Mesenchymal stem cell (in vitro differentiated cells and primary cell): ENCODE results near the gene DDX27.

Experiments
- DNase-seq: peaks from one replicate; pipeline ENCODE4 v3.0.0-alpha.2; 2013
- H2AFZ ChIP-seq: one replicate; pipeline ENCODE4 v1.6.1; 2013; ENCODE audit warnings: low read depth, mild to moderate bottlenecking, control low read depth, inconsistent platforms, low read length, moderate library complexity
- H2AK5ac ChIP-seq: 2 replicates; pipeline ENCODE4 v1.6.1; 2013; ENCODE audit warnings: low read length, moderate library complexity, mild to moderate bottlenecking, inconsistent platforms; ENCODE audit not compliant: severe bottlenecking
- H2BK120ac ChIP-seq: one replicate; pipeline ENCODE4 v1.6.1; 2013; ENCODE audit warnings: low read depth, mild to moderate bottlenecking, inconsistent platforms, low read length, moderate library complexity
- H2BK12ac ChIP-seq, 2 experiments: one replicate each; pipeline ENCODE4 v1.6.1; 2013; ENCODE audit warnings: inconsistent platforms in 2 of 2, low read length in 2 of 2, mild to moderate bottlenecking in 2 of 2, moderate library complexity in 2 of 2, control low read depth in 1 of 2
- H2BK15ac ChIP-seq: one replicate; pipeline ENCODE4 v1.6.1; 2013; ENCODE audit warnings: mild to moderate bottlenecking, low read depth, inconsistent platforms; ENCODE audit not compliant: poor library complexity, severe bottlenecking
- H2BK5ac ChIP-seq: 2 replicates; pipeline ENCODE4 v1.6.1; 2013; ENCODE audit warnings: low read depth, mild to moderate bottlenecking, low read length, control low read depth, inconsistent platforms; ENCODE audit not compliant: poor library complexity, severe bottlenecking
- H3K14ac ChIP-seq, 2 experiments: one replicate each; pipeline ENCODE4 v1.6.1; 2013; ENCODE audit warnings: inconsistent platforms in 2 of 2, low read length in 2 of 2, control low read depth in 1 of 2, mild to moderate bottlenecking in 1 of 2, moderate library complexity in 1 of 2
- H3K18ac ChIP-seq, 2 experiments: one replicate each; pipeline ENCODE4 v1.6.1; 2013; ENCODE audit warnings: inconsistent platforms in 2 of 2, low read length in 2 of 2, control low read depth in 1 of 2, low read depth in 1 of 2, mild to moderate bottlenecking in 1 of 2
- H3K23ac ChIP-seq, 2 experiments: one replicate each; pipeline ENCODE4 v1.6.1; 2013; ENCODE audit warnings: inconsistent platforms in 2 of 2, low read length in 2 of 2, mild to moderate bottlenecking in 2 of 2, moderate library complexity in 2 of 2, control low read depth in 1 of 2
- H3K27ac ChIP-seq: 2 replicates; pipeline ENCODE4 v1.5.1; 2013; ENCODE audit warnings: mild to moderate bottlenecking, moderate library complexity, low read length, control low read depth, inconsistent platforms; ENCODE audit not compliant: poor library complexity, severe bottlenecking
- H3K27me3 ChIP-seq, 2 experiments: 2 replicates each; pipeline versions ENCODE4 v1.6.1 to v1.7.0; 2013; ENCODE audit warnings: low read length in 2 of 2, mild to moderate bottlenecking in 2 of 2, moderate library complexity in 2 of 2, control low read depth in 1 of 2, inconsistent platforms in 1 of 2; ENCODE audit not compliant: control insufficient read depth in 1 of 2, insufficient read depth in 1 of 2
- H3K36me3 ChIP-seq, 2 experiments: 2 replicates each; pipeline versions ENCODE4 v1.6.1 to v1.7.0; 2013; ENCODE audit warnings: low read length in 2 of 2, control low read depth in 1 of 2, inconsistent platforms in 1 of 2, low read depth in 1 of 2, mild to moderate bottlenecking in 1 of 2; ENCODE audit not compliant: insufficient read depth in 2 of 2, control insufficient read depth in 1 of 2
- H3K4ac ChIP-seq, 2 experiments: one replicate each; pipeline ENCODE4 v1.6.1; 2013; ENCODE audit warnings: inconsistent platforms in 2 of 2, low read length in 2 of 2, mild to moderate bottlenecking in 2 of 2, moderate library complexity in 2 of 2, control low read depth in 1 of 2, low read depth in 1 of 2
- H3K4me1 ChIP-seq: 2 replicates; pipeline ENCODE4 v1.6.1; 2013; ENCODE audit warnings: low read depth, low read length, control low read depth; ENCODE audit not compliant: control insufficient read depth, insufficient read depth
- H3K4me2 ChIP-seq: 2 replicates; pipeline ENCODE4 v1.6.1; 2013; ENCODE audit warnings: low read length, mild to moderate bottlenecking, inconsistent platforms; ENCODE audit not compliant: poor library complexity, severe bottlenecking
- H3K4me3 ChIP-seq, 2 experiments: 2 replicates each; pipeline versions ENCODE4 v1.5.1 to v1.7.0; 2013; ENCODE audit warnings: low read length in 2 of 2, mild to moderate bottlenecking in 2 of 2, control low read depth in 1 of 2, low read depth in 1 of 2; ENCODE audit not compliant: insufficient read depth in 1 of 2
- H3K79me1 ChIP-seq: replicated peaks from 2 replicates; pipeline ENCODE4 v1.6.1; 2013; ENCODE audit warnings: mild to moderate bottlenecking, control low read depth, low read length, inconsistent platforms; ENCODE audit not compliant: poor library complexity, severe bottlenecking
- H3K9ac ChIP-seq: 2 replicates; pipeline ENCODE4 v1.7.0; 2013; ENCODE audit warnings: mild to moderate bottlenecking, low read length, moderate library complexity
- H3K9me3 ChIP-seq: 2 replicates; pipeline ENCODE4 v1.7.0; 2013; ENCODE audit warnings: mild to moderate bottlenecking, low read length; ENCODE audit not compliant: control insufficient read depth
- H4K8ac ChIP-seq: one replicate; pipeline ENCODE4 v1.6.1; 2013; ENCODE audit warnings: inconsistent platforms, mild to moderate bottlenecking, low read length, moderate library complexity
- H4K91ac ChIP-seq: one replicate; pipeline ENCODE4 v1.6.1; 2013; ENCODE audit warnings: mild to moderate bottlenecking, low read length, inconsistent platforms
- WGBS: methylation state at CpG from one replicate; pipeline ENCODE4 v1.1.7; 2013; ENCODE audit warnings: mixed read lengths; 5-methylcytosine and 5-hydroxymethylcytosine counted together

Gene DDX27

GRCh38 chr20:49256261-49256660 is 37.0 kb downstream of the DDX27 start:
- H2AFZ ChIP-seq: no peak overlapping the region
- H3K4me2 ChIP-seq: no peak overlapping the region
- no peak overlapping the region for H3K9ac ChIP-seq
- H4K91ac ChIP-seq: no peak overlapping the region
- H3K14ac ChIP-seq: no peak overlapping the region
- H2BK5ac ChIP-seq: no peak overlapping the region
- no peak overlapping the region for H3K27ac ChIP-seq
- no peaks in the 10 kb centered on the region for H3K9me3 ChIP-seq
- 96% methylated on average over 5 of the region's 6 CpGs for WGBS
- H3K23ac ChIP-seq: no peak overlapping the region
- no peak overlapping the region for H2BK12ac ChIP-seq
- no peak overlapping the region for H3K4me3 ChIP-seq
- H2AK5ac ChIP-seq: no peak overlapping the region
- H2BK120ac ChIP-seq: no peak overlapping the region
- H3K27me3 ChIP-seq: no peaks in the 10 kb centered on the region
- peaks cover 55 to 94% of the 10 kb centered on the region in 2 experiments for H3K36me3 ChIP-seq
- H3K18ac ChIP-seq: no peak overlapping the region
- H3K4me1 ChIP-seq: no peaks in the 10 kb centered on the region
- DNase-seq: no peak
- no peak overlapping the region for H4K8ac ChIP-seq
- no peak overlapping the region for H2BK15ac ChIP-seq
- peaks cover 16% of the 10 kb centered on the region for H3K79me1 ChIP-seq
- H3K4ac ChIP-seq: no peak overlapping the region

GRCh38 chr20:49259284-49259683 is 40.1 kb downstream of the DDX27 start:
- Histone ChIP-seq H3K4me1 (peaks cover 1% of the 10 kb centered on the region), H3K4ac (no peak overlapping the region), H3K4me3 (no peak overlapping the region), H2BK15ac (no peak overlapping the region), H3K27me3 (no peaks in the 10 kb centered on the region), H2BK120ac (no peak overlapping the region), H2AFZ (no peak overlapping the region), H3K18ac (no peak overlapping the region), H3K23ac (no peak overlapping the region), H3K4me2 (no peak overlapping the region), H3K9ac (no peak overlapping the region), H3K36me3 (peaks cover 52 to 92% of the 10 kb centered on the region in 2 experiments), H3K9me3 (no peaks in the 10 kb centered on the region), H4K91ac (no peak overlapping the region), H2BK12ac (no peak overlapping the region), H3K27ac (no peak overlapping the region), H3K14ac (no peak overlapping the region), H2AK5ac (no peak overlapping the region), H4K8ac (no peak overlapping the region), H3K79me1 (peaks cover 23% of the 10 kb centered on the region), H2BK5ac (no peak overlapping the region)
- DNase-seq: no peak
- WGBS: 94% methylated on average over 4 of the region's 4 CpGs

- no peak overlapping the region for H3K9ac ChIP-seq
- H2AFZ ChIP-seq: no peak overlapping the region
- H3K18ac ChIP-seq: no peak overlapping the region
- H3K27ac ChIP-seq: no peak overlapping the region
- no peak overlapping the region for H2BK12ac ChIP-seq
- H4K8ac ChIP-seq: no peak overlapping the region
- no peak overlapping the region for H2BK5ac ChIP-seq
- H3K79me1 ChIP-seq: peaks cover 28% of the 10 kb centered on the region
- no peaks in the 10 kb centered on the region for H3K9me3 ChIP-seq
- WGBS: 92% methylated on average over 2 of the region's 2 CpGs
- H3K36me3 ChIP-seq: peaks cover 54 to 92% of the 10 kb centered on the region in 2 experiments
- no peak overlapping the region for H3K4me3 ChIP-seq
- no peak for DNase-seq
- no peak overlapping the region for H2AK5ac ChIP-seq
- H3K4me2 ChIP-seq: no peak overlapping the region
- H3K14ac ChIP-seq: no peak overlapping the region
- H3K27me3 ChIP-seq: no peaks in the 10 kb centered on the region
- H2BK120ac ChIP-seq: no peak overlapping the region
- no peak overlapping the region for H3K23ac ChIP-seq
- H3K4me1 ChIP-seq: peaks cover 1% of the 10 kb centered on the region
- no peak overlapping the region for H3K4ac ChIP-seq
- H2BK15ac ChIP-seq: no peak overlapping the region
- no peak overlapping the region for H4K91ac ChIP-seq
Observed at GRCh38 chr20:49259799-49260198, 40.6 kb downstream of the DDX27 start.

- Histone ChIP-seq H4K8ac (no peak overlapping the region), H3K4me1 (peaks cover 1% of the 10 kb centered on the region), H2AK5ac (no peak overlapping the region), H3K36me3 (peaks cover 53 to 93% of the 10 kb centered on the region in 2 experiments), H3K9me3 (no peaks in the 10 kb centered on the region), H3K79me1 (peaks cover 30% of the 10 kb centered on the region), H3K23ac (no peak overlapping the region), H2BK12ac (no peak overlapping the region), H2BK120ac (no peak overlapping the region), H3K27ac (no peak overlapping the region), H3K4me3 (no peak overlapping the region), H3K4ac (no peak overlapping the region), H2BK5ac (no peak overlapping the region), H3K18ac (no peak overlapping the region), H2AFZ (no peak overlapping the region), H3K9ac (no peak overlapping the region), H2BK15ac (no peak overlapping the region), H4K91ac (no peak overlapping the region), H3K4me2 (no peak overlapping the region), H3K14ac (no peak overlapping the region), H3K27me3 (no peaks in the 10 kb centered on the region)
- WGBS: 100% methylated on average over 3 of the region's 4 CpGs
- no peak for DNase-seq
Observed at GRCh38 chr20:49260218-49260617, 41.0 kb downstream of the DDX27 start.
